Measurements from ENCODE around the gene PIGR. TPM values are rescaled to one million over a fixed set of nuclear protein-coding genes. Genes with fewer than 3 reads are reported as not detected.
A peak's percentile ranks its signal among the peaks of the same experiment; 100 is the strongest.

PIGR gene
- total and polyA plus RNA-seq, 9 of the 15 experiments (the other 6 are each of a cell fraction or from before 2014, with no cell fraction given): 0.01 to 1.5 (median 0.03) TPM; not detected in 4

GRCh38 chr1:206907304-206907991, 38.8 kb downstream of the PIGR start (continued):
- TF ChIP-seq MGA (IDR thresholded peaks at IDR 0.05) (no peak; the same call in 1 of the 2 replicates), ARID1B (IDR thresholded peaks at IDR 0.05) (no peak), ETV1 (tag; conservative IDR thresholded peaks at IDR 0.05; ENCODE audit: low read depth) (no peak), ZMIZ1 (IDR thresholded peaks at IDR 0.05; ENCODE audit: low read depth in 2 of 2, low read length in 2 of 2) (no peak), RBFOX2 (IDR thresholded peaks at IDR 0.05; ENCODE audit: low read depth, low read length) (no peak), NELFE (IDR thresholded peaks at IDR 0.05; ENCODE audit: insufficient read depth, insufficient read length) (no peak), NR4A1 (CRISPR knock-in tag; IDR thresholded peaks at IDR 0.05) (no peak), NR4A1 (tag; IDR thresholded peaks at IDR 0.05) (0 out of 2 replicates have a peak, but pooled peaks have one; percentile 47), RCOR1 (IDR thresholded peaks at IDR 0.05; ENCODE audit: borderline replicate concordance in 1 of 2, low read depth in 2 of 2, low read length in 2 of 2) (peak in 1 of 2 experiments; percentile 62; a peak in 1 of 4 replicates), THRAP3 (IDR thresholded peaks at IDR 0.05; ENCODE audit: borderline replicate concordance) (no peak), ATF1 (CRISPR knock-in tag; IDR thresholded peaks at IDR 0.05) (no peak), ATF1 (tag; IDR thresholded peaks at IDR 0.05) (peak; percentile 41)
